RCC 7860 (cell line): ENCODE measurements around the gene PFKP.
"Not testable (repeated sequence)": the region's sequence is repeated elsewhere in the genome, so short reads cannot be mapped to it uniquely, and the experiment has no call there.

Experiments
- DNase-seq: peaks from one replicate; pipeline ENCODE4 v3.0.0-alpha.2; 2015; ENCODE audit warnings: low spot score
- FAIRE-seq: peaks from 2 replicates; lab custom pipeline; 2012; peaks lifted over from hg19 to GRCh38; lab: Jason Lieb, UNC

PFKP gene

GRCh38 chr10:3046981-3047547, 20.3 kb upstream of the PFKP start:
- DNase-seq (peak; percentile 85), FAIRE-seq (peak; percentile 84)

GRCh38 chr10:3047596-3047995, 19.8 kb upstream of the PFKP start:
- no peak for FAIRE-seq
- no peak for DNase-seq

- DNase-seq (peak; percentile 83), FAIRE-seq (peak; percentile 94)
These were observed 19.0 kb upstream of the PFKP start for GRCh38 chr10:3048119-3049019.

- FAIRE-seq (no peak), DNase-seq (no peak)
These were observed 15.7 kb upstream of the PFKP start for GRCh38 chr10:3051692-3052091.

- DNase-seq (no peak), FAIRE-seq (no peak)
These were observed 14.2 kb upstream of the PFKP start for GRCh38 chr10:3053155-3053554.

DNA sequence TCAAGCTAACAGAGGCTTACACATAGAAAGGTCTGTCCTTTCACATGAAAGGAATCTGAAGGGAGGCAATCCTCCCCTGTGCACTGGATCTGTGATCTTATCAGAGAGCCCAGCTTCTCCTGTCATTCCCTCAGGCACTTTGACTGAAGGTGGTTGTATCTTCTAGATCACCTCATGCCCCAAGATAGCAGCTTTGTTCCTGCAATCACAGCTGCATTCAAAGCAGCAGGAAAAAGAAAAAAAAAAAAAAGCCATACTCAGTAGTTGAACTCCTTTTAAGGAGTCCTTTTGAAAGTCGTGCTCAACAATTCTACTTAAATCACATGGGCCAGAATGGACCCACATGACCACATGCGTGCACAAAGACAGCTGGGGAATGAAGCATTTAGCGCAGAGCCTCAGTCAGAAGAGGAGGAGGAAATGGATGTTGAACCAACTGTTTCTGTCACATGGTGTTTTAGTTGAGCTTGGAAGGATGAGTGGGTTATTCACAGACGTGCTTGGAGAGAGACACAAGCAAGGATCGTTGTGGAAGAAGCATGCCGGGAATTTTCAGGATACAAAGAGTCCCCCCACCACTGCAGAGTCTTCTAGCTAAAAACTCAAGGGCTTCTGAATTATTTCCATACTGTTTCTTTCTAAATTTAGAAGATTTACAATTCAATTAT, 13.0 kb upstream of the PFKP start:
- FAIRE-seq: no peak
- DNase-seq: no peak

- no peak for FAIRE-seq
- no peak for DNase-seq
These were observed 12.5 kb upstream of the PFKP start for GRCh38 chr10:3054851-3055199.

GRCh38 chr10:3056280-3057037, 10.9 kb upstream of the PFKP start:
- DNase-seq (peak; percentile 63), FAIRE-seq (no peak)

DNA sequence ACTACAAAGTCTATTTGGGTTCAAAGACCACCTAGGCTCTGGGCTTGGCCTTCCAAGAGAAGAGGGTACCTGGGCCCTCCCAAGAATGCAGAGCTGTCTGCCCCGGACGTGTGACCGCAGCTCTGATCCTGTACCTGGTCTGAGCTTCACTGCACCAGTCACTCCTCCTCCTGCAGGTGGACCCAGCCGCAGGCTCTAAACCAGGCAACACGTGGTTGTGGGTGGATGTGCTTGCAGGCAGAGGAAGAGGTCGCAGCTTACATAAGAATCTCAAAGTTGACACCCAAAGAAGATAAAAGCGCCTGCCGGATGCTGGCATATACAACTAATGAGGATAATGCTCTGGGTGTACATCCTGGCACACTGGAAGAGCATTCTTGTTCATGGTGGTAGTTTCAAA, 9.4 kb upstream of the PFKP start:
- no peak for FAIRE-seq
- DNase-seq: no peak

GRCh38 chr10:3059974-3060373, 7.4 kb upstream of the PFKP start:
- FAIRE-seq: no peak
- DNase-seq: no peak

- DNase-seq (no peak), FAIRE-seq (no peak)
These were observed 6.9 kb upstream of the PFKP start for GRCh38 chr10:3060481-3060889.

GRCh38 chr10:3061323-3061898, 5.9 kb upstream of the PFKP start:
- not testable (repeated sequence) for FAIRE-seq, DNase-seq

- DNase-seq (no peak), FAIRE-seq (no peak)
These were observed 4.7 kb upstream of the PFKP start for GRCh38 chr10:3062502-3063186.

DNA sequence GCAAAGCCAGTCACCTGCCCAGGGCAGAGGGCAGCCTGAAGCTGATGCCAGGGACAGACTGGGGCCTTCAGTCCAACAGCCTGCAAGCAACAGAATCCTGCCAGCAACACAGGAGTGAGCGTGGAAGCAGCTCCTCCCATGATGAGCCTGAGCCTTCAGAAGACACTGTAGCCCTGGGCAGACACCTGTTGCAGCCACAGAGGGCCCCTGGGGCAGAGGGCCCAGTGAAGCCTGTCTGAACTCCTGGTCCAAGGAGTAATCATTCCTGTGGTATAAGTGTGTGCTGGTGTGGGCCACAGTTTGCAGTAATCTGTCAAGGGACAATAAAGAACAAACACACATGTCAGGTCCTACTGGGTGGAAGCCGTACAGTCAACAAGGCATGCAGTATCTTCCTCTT, 2.9 kb upstream of the PFKP start:
- no peak for DNase-seq

DNA sequence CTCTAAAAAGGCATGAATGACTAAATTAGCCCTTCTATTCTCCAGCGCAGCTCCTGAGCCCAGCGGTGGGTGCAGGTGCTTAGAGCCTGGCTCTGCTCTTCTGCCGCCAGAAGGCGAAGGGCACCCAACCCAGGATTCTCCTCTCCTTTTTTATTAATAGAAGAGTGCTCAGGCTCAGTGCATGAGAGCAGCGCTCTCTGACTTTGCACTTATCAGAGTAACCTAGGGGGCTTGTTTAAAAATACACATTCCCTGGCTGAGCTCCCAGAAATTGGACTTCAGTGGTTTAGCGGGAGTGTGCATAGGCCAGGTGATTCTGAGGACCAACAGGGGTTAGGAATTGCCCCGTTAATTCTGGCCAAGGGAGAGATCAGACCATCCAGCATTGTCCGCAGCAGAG, 1.7 kb upstream of the PFKP start:
- DNase-seq: no peak
- FAIRE-seq: no peak

More for the DNA sequence above, 2.9 kb upstream of the PFKP start:
- no peak for FAIRE-seq

DNA sequence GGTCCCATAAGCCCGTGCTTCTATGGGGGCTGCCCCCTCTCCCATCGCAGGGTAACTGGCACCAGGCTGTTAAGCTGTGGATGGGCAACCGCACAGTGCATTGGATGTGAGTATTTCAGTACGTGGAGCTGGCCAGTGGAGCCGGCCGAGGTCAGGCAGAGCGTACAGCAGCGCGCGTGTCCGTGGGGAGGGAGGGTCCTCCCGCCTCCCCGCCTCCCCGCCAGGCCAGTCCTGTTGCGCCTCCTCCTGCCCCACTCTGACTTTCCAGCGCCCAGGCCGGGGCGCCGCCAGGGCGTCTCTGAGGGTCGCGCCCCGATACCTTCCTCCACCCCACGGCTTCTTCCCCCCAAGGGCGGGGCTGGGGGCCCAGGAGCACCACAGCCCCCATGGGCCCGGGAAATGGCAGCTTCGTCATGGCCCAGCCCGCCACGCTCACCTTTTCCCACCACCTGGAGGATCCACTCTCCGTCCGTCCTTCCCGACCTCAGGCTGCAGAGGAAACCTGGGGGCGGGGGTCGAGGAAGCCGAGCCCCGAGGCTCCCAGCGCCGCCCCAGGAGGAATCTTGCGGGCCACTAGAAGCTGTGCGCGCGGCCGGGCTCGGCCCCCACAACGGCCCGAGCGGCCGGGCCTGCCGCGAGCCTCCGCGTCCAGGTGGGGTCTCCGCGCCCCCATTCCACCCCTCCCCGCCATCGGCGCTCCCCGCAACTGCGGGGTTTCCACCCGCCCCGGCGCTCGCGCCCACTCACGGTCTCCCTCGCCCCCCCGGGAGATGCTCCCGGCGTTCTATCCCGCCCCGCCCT, 831 bp upstream of the PFKP start:
- DNase-seq: no peak

DNA sequence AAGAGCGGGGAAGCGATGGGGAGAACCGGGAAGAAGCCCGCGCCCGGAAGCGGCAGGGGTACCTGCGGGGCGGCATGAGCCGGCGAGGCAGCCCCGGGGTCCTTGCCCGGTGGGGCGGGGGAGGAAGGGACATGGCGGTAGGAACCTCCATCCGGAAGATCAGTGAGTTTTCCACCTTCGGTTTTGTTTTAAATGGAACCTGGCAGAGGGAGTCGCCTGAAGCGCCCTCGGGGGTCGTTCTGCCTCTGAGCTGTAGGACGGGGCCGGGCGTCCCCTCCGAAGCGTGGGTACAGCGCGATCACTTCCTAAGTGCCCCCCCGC, 471 bp downstream of the PFKP start:
- DNase-seq (no peak), FAIRE-seq (no peak)

More for the DNA sequence above, 831 bp upstream of the PFKP start:
- FAIRE-seq: no peak

DNA sequence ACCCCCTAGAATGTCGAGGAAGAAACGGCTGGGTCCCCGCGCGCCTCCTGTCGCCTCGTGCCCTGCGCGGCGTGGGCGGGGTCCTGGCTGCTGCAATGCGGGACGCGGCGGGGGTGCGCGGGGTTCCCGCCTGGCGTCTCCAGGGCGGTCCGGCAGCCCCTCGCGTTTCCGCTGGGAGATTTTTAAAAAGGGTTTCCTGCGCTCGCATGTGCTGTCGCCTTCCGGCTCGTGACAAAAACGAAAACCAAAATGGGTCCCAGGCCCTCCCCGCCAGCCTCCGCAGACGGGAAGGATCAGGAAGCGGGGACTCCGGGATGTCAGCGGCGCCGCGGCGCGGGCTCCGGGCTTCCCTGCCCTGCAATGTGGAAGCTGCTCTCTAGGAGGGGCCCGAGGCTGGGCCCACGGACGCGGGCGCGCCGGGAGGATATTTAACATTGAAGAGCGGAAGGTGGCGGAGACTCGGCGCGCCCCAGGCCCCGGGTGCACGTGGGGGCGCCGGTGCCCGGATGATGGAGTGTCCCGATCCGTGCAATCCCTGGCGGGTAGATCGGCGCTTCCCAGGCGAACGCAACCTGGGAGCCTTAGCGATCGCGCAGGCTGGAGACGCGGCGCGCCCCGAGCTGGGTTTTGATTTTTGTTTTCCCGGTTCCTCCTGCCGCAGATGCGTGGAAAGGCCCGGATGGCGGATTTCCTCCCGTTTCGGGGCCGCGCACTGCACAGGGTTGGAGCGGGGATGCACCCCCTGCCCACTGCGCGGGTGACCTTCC, 1.0 kb downstream of the PFKP start:
- DNase-seq (peak; percentile 31), FAIRE-seq (no peak)
